HepG2 (cell line): ENCODE measurements around the gene S100A16. TPM values are rescaled to one million over a fixed set of nuclear protein-coding genes. Genes with fewer than 3 reads are reported as not detected.

Experiments
- ATAC-seq: fragments of 200-7000 bp; cut with Tn5 transposase; 3 replicates; pipeline ENCODE4 v1.9.1; 2020; ENCODE audit warnings: mild to moderate bottlenecking, moderate library complexity
- BruUV-seq: library from RNA; stranded (reverse); fragments of 400-500 nt; replicated peaks from 2 replicates; lab custom pipeline; 2021; lab: Mats Ljungman, UMichigan
- CTCF ChIA-PET: fragments of 300-600 bp; formaldehyde crosslinking; extraction: SDS; loops from one replicate; lab custom pipeline; 2021; ENCODE audit warnings: low total read pairs, inconsistent platforms, low intra/inter-chr PET ratio; lab: Yijun Ruan, JAX
- POLR2A ChIA-PET: fragments of 350-600 bp; sonication (Branson Sonifier 250); formaldehyde crosslinking; loops from one replicate; lab custom pipeline; 2020; ENCODE audit warnings: antibody characterized with exemption, inconsistent platforms; lab: Yijun Ruan, JAX
- DNase-seq: peaks from one replicate; pipeline ENCODE4 v3.0.0-alpha.2; 2015; ENCODE audit warnings: low spot score
- FAIRE-seq: peaks from 3 replicates; lab custom pipeline; 2011; peaks lifted over from hg19 to GRCh38; lab: Jason Lieb, UNC
- H2AFZ ChIP-seq: one replicate; pipeline ENCODE4 v1.6.1; 2011; ENCODE audit warnings: low read length, inconsistent platforms
- H3K27ac ChIP-seq: fragments of 300-600 bp; 3 replicates; pipeline ENCODE4 v1.8.0; 2011; ENCODE audit warnings: mixed run types, mild to moderate bottlenecking, mixed read lengths, low read length, inconsistent platforms; ENCODE audit not compliant: insufficient read depth; ENCODE audit errors: extremely low read length
- H3K27me3 ChIP-seq, 2 experiments: fragments of 200-600 bp in 1 of 2; 2 replicates in 1 of 2; 3 replicates in 1 of 2; pipeline versions ENCODE4 v1.6.0 to v1.8.0; 2011; ENCODE audit warnings: low read length in 2 of 2, mild to moderate bottlenecking in 2 of 2, moderate library complexity in 2 of 2, inconsistent platforms in 1 of 2; ENCODE audit not compliant: insufficient read depth in 2 of 2, control insufficient read depth in 1 of 2
- H3K36me3 ChIP-seq, 2 experiments: fragments of 200-600 bp in 1 of 2; replicated peaks in 1 of 2; 2 replicates in 1 of 2; 3 replicates in 1 of 2; pipeline versions ENCODE4 v1.5.1 to v1.8.0; 2011; ENCODE audit warnings: low read length in 2 of 2, inconsistent platforms in 1 of 2; ENCODE audit not compliant: insufficient read depth in 2 of 2, control insufficient read depth in 1 of 2
- H3K4me1 ChIP-seq: 2 replicates; pipeline ENCODE4 v1.5.1; 2012; ENCODE audit warnings: low read length, inconsistent platforms; ENCODE audit not compliant: insufficient read depth
- H3K4me2 ChIP-seq: 2 replicates; pipeline ENCODE4 v1.6.0; 2011; ENCODE audit warnings: low read depth, low read length, inconsistent platforms
- H3K4me3 ChIP-seq, 3 experiments: fragments of 200-600 bp in 1 of 3; sonication (generic), shearing (Covaris generic) in 1 of 3; replicated peaks in 1 of 3; 2 replicates each; pipeline ENCODE4 v1.5.1; 2011 to 2016; ENCODE audit warnings: low read length in 3 of 3, inconsistent platforms in 2 of 3, low read depth in 2 of 3, mild to moderate bottlenecking in 2 of 3, control low read depth in 1 of 3, mixed read lengths in 1 of 3; ENCODE audit not compliant: insufficient read depth in 1 of 3
- H3K79me2 ChIP-seq: one replicate; pipeline ENCODE4 v1.6.1; 2011; ENCODE audit warnings: low read length, inconsistent platforms; ENCODE audit not compliant: insufficient read depth
- H3K9ac ChIP-seq: 2 replicates; pipeline ENCODE4 v1.6.0; 2011; ENCODE audit warnings: mild to moderate bottlenecking, low read depth, low read length, inconsistent platforms; ENCODE audit not compliant: insufficient read depth
- H3K9me3 ChIP-seq: 2 replicates; pipeline ENCODE4 v1.5.1; 2012; ENCODE audit warnings: mild to moderate bottlenecking, low read length
- H4K20me1 ChIP-seq: 2 replicates; pipeline ENCODE4 v1.6.0; 2011; ENCODE audit warnings: inconsistent platforms, mild to moderate bottlenecking, low read length, moderate library complexity; ENCODE audit not compliant: insufficient read depth
- ADNP ChIP-seq: sonication (generic); formaldehyde crosslinking; IDR thresholded peaks from 2 replicates; pipeline ENCODE4 v1.4.0; 2020; ENCODE audit warnings: missing genetic modification reagents
- ARID3A ChIP-seq: IDR thresholded peaks from 2 replicates; pipeline ENCODE4 v1.6.1; 2012; ENCODE audit warnings: low read depth, low read length, improper control_type of control experiment
- CENPX ChIP-seq: sonication (generic); formaldehyde crosslinking; IDR thresholded peaks from 2 replicates; pipeline ENCODE4 v1.9.0; 2021; ENCODE audit warnings: mild to moderate bottlenecking, missing genetic modification reagents, moderate library complexity
- EEA1 ChIP-seq: sonication (generic); formaldehyde crosslinking; IDR thresholded peaks from 2 replicates; pipeline ENCODE4 v1.5.1; 2020; ENCODE audit warnings: mild to moderate bottlenecking, missing genetic modification reagents, borderline replicate concordance
- FOSL2 ChIP-seq: sonication (generic); formaldehyde crosslinking; IDR thresholded peaks from 2 replicates; pipeline ENCODE4 v1.4.0; 2020; ENCODE audit warnings: missing genetic modification reagents
- MTF2 ChIP-seq: sonication (generic); formaldehyde crosslinking; IDR thresholded peaks from 2 replicates; pipeline ENCODE4 v1.5.0; 2020; ENCODE audit warnings: missing genetic modification reagents, borderline replicate concordance
- PPARG ChIP-seq: conservative IDR thresholded peaks from 2 replicates; pipeline ENCODE4 v1.6.1; 2016; ENCODE audit warnings: missing biosample characterization, missing genetic modification reagents
- SIX4 ChIP-seq: sonication (generic); formaldehyde crosslinking; IDR thresholded peaks from 2 replicates; pipeline ENCODE4 v1.4.0; 2020; ENCODE audit warnings: missing genetic modification reagents
- SP2 ChIP-seq: sonication (generic); formaldehyde crosslinking; IDR thresholded peaks from 2 replicates; pipeline ENCODE4 v1.5.1; 2020; ENCODE audit warnings: mild to moderate bottlenecking, missing genetic modification reagents
- SRF ChIP-seq: IDR thresholded peaks from 2 replicates; pipeline ENCODE4 v1.6.1; 2011; ENCODE audit warnings: mild to moderate bottlenecking, low read depth, low read length, moderate library complexity
- YY1 ChIP-seq: IDR thresholded peaks from 2 replicates; pipeline ENCODE4 v1.6.1; 2011; ENCODE audit warnings: low read length, low read depth, moderate library complexity, mild to moderate bottlenecking; ENCODE audit not compliant: insufficient read depth, insufficient replicate concordance
- ZFP62 ChIP-seq: sonication (generic); formaldehyde crosslinking; IDR thresholded peaks from 2 replicates; pipeline ENCODE4 v1.4.0; 2020; ENCODE audit warnings: missing genetic modification reagents
- ZNF180 ChIP-seq: sonication (generic); formaldehyde crosslinking; IDR thresholded peaks from 2 replicates; pipeline ENCODE4 v1.4.0; 2020; ENCODE audit warnings: low read depth, missing genetic modification reagents, borderline replicate concordance
- ZNF772 ChIP-seq: sonication (generic); formaldehyde crosslinking; IDR thresholded peaks from 2 replicates; pipeline ENCODE4 v1.5.0; 2020; ENCODE audit warnings: mild to moderate bottlenecking, missing genetic modification reagents
- WGBS: methylation state at CpG from one replicate; pipeline ENCODE4 v1.1.6; 2017; ENCODE audit warnings: low lambda C conversion rate; 5-methylcytosine and 5-hydroxymethylcytosine counted together
- in situ Hi-C: cut with HindIII; loops from 2 replicates; pipeline ENCODE4 v1.10.0; 2017; ENCODE audit warnings: low pct_unique_long_range_greater_than_20kb; ENCODE audit not compliant: extremely low pct_ligation_motif_present
- intact Hi-C: fragments of 100-400 bp; cut with micrococcal nuclease; formaldehyde crosslinking; loops from one replicate; pipeline ENCODE4 v1.10.0; 2022; ENCODE audit not compliant: unreplicated experiment
- polyA plus RNA-seq, 8 experiments: library from polyadenylated mRNA; depleted of rRNA in 3 of 8; stranded (reverse) in 7 of 8; unstranded in 1 of 8; fragments of >200 nt; fragmentation: Illumina TruSeq in 4 of 8; extraction: Trizol in 4 of 8; gene quantifications; 2 replicates each; pipeline versions ENCODE4 v1.2.1 to v1.2.3, GENCODE V29; 2011 to 2016; ENCODE audit warnings: low read depth in 4 of 8, missing spikeins in 1 of 8, mixed read lengths in 1 of 8; ENCODE audit not compliant: insufficient read depth in 1 of 8
- total RNA-seq, 5 experiments: library from RNA; depleted of rRNA; stranded (reverse); fragments of >200 nt; fragmentation: Illumina TruSeq; extraction: Trizol; gene quantifications; 2 replicates each; pipeline ENCODE4 v1.2.3, GENCODE V29; 2016; ENCODE audit warnings: low read depth in 1 of 5

The S100A16 gene
- total and polyA plus RNA-seq, 2 of the 13 experiments (the other 11 are each of a cell fraction or from before 2014, with no cell fraction given) = 46.0 to 195 TPM

- DNase-seq (peak; percentile 42), FAIRE-seq (no peak), ATAC-seq (no peak)
- H3K9ac ChIP-seq = no peak overlapping the region
- intact Hi-C loops (no loop called here), in situ Hi-C loops (no loop called here)
- peaks cover 12% of the 10 kb centered on the region; the same call in 1 of the 2 replicates for H3K4me1 ChIP-seq
- no peaks in the 10 kb centered on the region for H3K79me2 ChIP-seq
- H3K9me3 ChIP-seq = no peaks in the 10 kb centered on the region
- ChIA-PET POLR2A (no interaction called here), CTCF (no interaction called here)
- H3K27ac ChIP-seq = no peak overlapping the region
- H4K20me1 ChIP-seq = no peaks in the 10 kb centered on the region
- TF ChIP-seq EEA1 (CRISPR knock-in tag) (no peak), FOSL2 (peak; percentile 51; the same call in 1 of the 2 replicates)
- H3K36me3 ChIP-seq = no peaks in the 10 kb centered on the region
- no peak overlapping the region for H2AFZ ChIP-seq
- no peaks in the 10 kb centered on the region for H3K27me3 ChIP-seq
- BruUV-seq = no TSS peak
- 33% methylated on average over 5 of the region's 6 CpGs for WGBS
- no peak overlapping the region for H3K4me2 ChIP-seq
- H3K4me3 ChIP-seq = no peak overlapping the region
Observed at GRCh38 chr1:153597206-153597605, 15.7 kb downstream of the S100A16 start.

GRCh38 chr1:153592748-153593147, 20.2 kb downstream of the S100A16 start:
- H2AFZ ChIP-seq = no peak overlapping the region
- H3K27me3 ChIP-seq = 0 out of 5 replicates have a peak, but pooled peaks cover 0 to 1% of the 10 kb centered on the region in 2 experiments
- H3K4me2 ChIP-seq = no peak overlapping the region
- H3K79me2 ChIP-seq = no peaks in the 10 kb centered on the region
- CTCF ChIA-PET = no interaction called here
- no peak for TF ChIP-seq CENPX (CRISPR knock-in tag)
- no peak for TF ChIP-seq YY1
- no peak for TF ChIP-seq ZFP62 (CRISPR knock-in tag)
- TF ChIP-seq MTF2 (CRISPR knock-in tag) = no peak
- no peak for TF ChIP-seq ZNF180 (CRISPR knock-in tag)
- no peak for TF ChIP-seq ADNP (CRISPR knock-in tag)
- TF ChIP-seq SRF = no peak
- TF ChIP-seq SIX4 (CRISPR knock-in tag) = no peak
- no peak for TF ChIP-seq SP2 (CRISPR knock-in tag)
- TF ChIP-seq PPARG = no peak
- no peak for TF ChIP-seq ARID3A
- TF ChIP-seq ZNF772 (CRISPR knock-in tag) = no peak
- no peaks in the 10 kb centered on the region for H4K20me1 ChIP-seq
- intact Hi-C loops = no loop called here
- H3K9ac ChIP-seq = no peak overlapping the region
- FAIRE-seq (no peak), ATAC-seq (no peak; the same call in 2 of the 3 replicates), DNase-seq (no peak)
- H3K27ac ChIP-seq = no peak overlapping the region
- H3K4me1 ChIP-seq = peaks cover 10% of the 10 kb centered on the region; the same call in 1 of the 2 replicates
- 48% methylated on average over 4 of the region's 4 CpGs for WGBS
- H3K4me3 ChIP-seq = no peak overlapping the region
- H3K9me3 ChIP-seq = no peaks in the 10 kb centered on the region
- no TSS peak for BruUV-seq
- in situ Hi-C loops = no loop called here
- POLR2A ChIA-PET = interaction anchor here (1.1 to 3.0 kb wide), 2 partner anchors 16 to 34 kb away, joined by 4 to 12 read pairs; partner anchors contain the start of gene S100A13
- H3K36me3 ChIP-seq = no peaks in the 10 kb centered on the region
